OCI-LY3 (cell line): ENCODE data around the gene CATSPERD.

Experiments
- CTCF ChIP-seq: fragments of 200-600, 300-600 bp; sonication (generic); IDR thresholded peaks from 2 replicates; pipeline ENCODE4 v1.5.1; 2014; ENCODE audit warnings: antibody characterized with exemption, low read length, low read depth
- EZH2phosphoT487 ChIP-seq: fragments of 200-600 bp; shearing (Covaris generic); IDR thresholded peaks from 2 replicates; pipeline ENCODE4 v1.6.1; 2018; ENCODE audit warnings: antibody characterized with exemption, mixed run types, low read depth

GRCh38 chr19:5826531-5827341 is 106.3 kb downstream of the CATSPERD start:
- TF ChIP-seq CTCF = no peak
- TF ChIP-seq EZH2phosphoT487 = no peak
